ENCODE data around the gene POU2F1. TPM values are rescaled to one million over a fixed set of nuclear protein-coding genes. Genes with fewer than 3 reads are reported as not detected.
A peak's percentile ranks its signal among the peaks of the same experiment; 100 is the strongest.

Gene POU2F1
- total RNA-seq, 2 experiments from 2014 or later = 18.7 to 52.3 TPM

DNA sequence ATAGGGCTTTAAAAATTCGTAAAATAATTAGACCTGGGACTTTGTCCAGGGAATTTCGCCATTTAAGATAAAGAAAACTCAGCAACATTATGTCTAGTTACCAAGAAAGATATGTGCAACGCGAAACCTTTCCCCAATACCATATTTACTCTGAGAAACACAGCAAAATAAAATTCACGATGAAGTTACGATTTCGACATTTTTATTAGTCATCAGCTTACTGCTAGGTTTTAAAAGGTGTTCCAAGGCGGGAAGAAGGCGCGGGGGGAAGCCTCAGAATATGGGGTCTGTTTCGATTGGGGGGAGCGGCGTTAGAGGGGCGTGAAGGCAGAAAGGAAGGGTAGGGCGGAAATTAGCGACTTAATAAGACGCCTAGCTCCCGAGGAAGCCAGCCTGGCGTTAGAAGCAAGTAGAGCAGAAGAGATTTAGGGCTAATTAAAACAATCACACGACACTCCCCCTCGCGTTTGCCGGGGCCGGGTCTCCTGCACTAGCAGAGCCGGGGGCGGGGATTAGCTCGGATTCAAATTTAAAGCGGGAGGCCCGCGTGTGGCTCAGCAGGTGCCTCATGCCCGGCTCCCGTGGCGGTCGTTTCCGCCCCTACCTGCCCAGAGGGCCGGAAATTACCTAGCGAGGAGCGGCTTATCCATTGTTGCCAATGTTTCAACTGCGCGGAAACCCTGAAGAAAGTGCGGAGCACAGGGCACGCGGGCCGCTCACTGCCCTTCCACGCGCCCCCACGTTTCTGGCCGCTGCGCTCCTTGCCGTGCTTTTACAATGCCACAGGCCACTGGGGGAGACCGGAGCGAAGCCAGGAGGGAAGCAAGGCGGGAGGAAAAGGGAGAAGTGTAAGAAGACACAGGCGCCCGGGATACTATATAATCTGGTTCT, 795 bp upstream of the POU2F1 start:
- H3K4me2 ChIP-seq (ENCODE audit: low read length) = peak overlapping the region; percentile 78
- peak overlapping the region; percentile 73 for H3K4me3 ChIP-seq (ENCODE audit: low read depth, low read length, poor library complexity, severe bottlenecking)
- no peaks in the 10 kb centered on the region; the same call in 1 of the 2 replicates for H3K79me2 ChIP-seq (ENCODE audit: insufficient read depth, low read depth, low read length)
- intact Hi-C loops (cut with micrococcal nuclease; ENCODE audit: unreplicated experiment) = loop anchor here (1.0 to 5.0 kb wide), 8 partner anchors 109 to 717 kb away; partner anchors contain the start of genes DCAF6, MPC2 and TADA1
- no peaks in the 10 kb centered on the region for H3K9me2 ChIP-seq (ENCODE audit: insufficient read depth, low read length)
- H4K20me1 ChIP-seq (ENCODE audit: insufficient read depth, low read length) = no peaks in the 10 kb centered on the region
- H3K4me1 ChIP-seq (ENCODE audit: insufficient read depth, low read length, poor library complexity, severe bottlenecking) = peaks cover 29% of the 10 kb centered on the region
- no peak for TF ChIP-seq EZH2phosphoT487 (IDR thresholded peaks at IDR 0.05; ENCODE audit: borderline replicate concordance, low read depth, low read length)
- TF ChIP-seq, protein P1, sequence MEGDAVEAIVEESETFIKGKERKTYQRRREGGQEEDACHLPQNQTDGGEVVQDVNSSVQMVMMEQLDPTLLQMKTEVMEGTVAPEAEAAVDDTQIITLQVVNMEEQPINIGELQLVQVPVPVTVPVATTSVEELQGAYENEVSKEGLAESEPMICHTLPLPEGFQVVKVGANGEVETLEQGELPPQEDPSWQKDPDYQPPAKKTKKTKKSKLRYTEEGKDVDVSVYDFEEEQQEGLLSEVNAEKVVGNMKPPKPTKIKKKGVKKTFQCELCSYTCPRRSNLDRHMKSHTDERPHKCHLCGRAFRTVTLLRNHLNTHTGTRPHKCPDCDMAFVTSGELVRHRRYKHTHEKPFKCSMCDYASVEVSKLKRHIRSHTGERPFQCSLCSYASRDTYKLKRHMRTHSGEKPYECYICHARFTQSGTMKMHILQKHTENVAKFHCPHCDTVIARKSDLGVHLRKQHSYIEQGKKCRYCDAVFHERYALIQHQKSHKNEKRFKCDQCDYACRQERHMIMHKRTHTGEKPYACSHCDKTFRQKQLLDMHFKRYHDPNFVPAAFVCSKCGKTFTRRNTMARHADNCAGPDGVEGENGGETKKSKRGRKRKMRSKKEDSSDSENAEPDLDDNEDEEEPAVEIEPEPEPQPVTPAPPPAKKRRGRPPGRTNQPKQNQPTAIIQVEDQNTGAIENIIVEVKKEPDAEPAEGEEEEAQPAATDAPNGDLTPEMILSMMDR (conservative IDR thresholded peaks at IDR 0.05; ENCODE audit: low read length) = no peak
- H2AFZ ChIP-seq (ENCODE audit: low read length) = peak overlapping the region; percentile 74; the same call in 1 of the 2 replicates
- ChIA-PET POLR2A (interaction anchor here (0.6 to 2.7 kb wide), 35 partner anchors 9 to 1909 kb away, joined by 3 to 22 read pairs (median 4); partner anchors contain the start of genes CREG1 and POGK), CTCF (ENCODE audit: unreplicated experiment) (interaction anchor here (1.0 to 1.9 kb wide), 3 partner anchors 9 to 161 kb away, joined by 3 to 7 read pairs (median 5); no protein-coding TSS in a partner anchor)
- H3K9me3 ChIP-seq (ENCODE audit: low read length) = peaks cover 21% of the 10 kb centered on the region
- peak; percentile 96 for DNase-seq (ENCODE audit: low spot score)
- peak overlapping the region; percentile 94 for H3K27ac ChIP-seq (ENCODE audit: low read depth, low read length, poor library complexity, severe bottlenecking)
- TSS peak; percentile 94 for BruUV-seq (replicated peaks)
- peaks cover 2% of the 10 kb centered on the region; the same call in 1 of the 2 replicates for H3K36me3 ChIP-seq (ENCODE audit: insufficient read depth, low read length)

DNA sequence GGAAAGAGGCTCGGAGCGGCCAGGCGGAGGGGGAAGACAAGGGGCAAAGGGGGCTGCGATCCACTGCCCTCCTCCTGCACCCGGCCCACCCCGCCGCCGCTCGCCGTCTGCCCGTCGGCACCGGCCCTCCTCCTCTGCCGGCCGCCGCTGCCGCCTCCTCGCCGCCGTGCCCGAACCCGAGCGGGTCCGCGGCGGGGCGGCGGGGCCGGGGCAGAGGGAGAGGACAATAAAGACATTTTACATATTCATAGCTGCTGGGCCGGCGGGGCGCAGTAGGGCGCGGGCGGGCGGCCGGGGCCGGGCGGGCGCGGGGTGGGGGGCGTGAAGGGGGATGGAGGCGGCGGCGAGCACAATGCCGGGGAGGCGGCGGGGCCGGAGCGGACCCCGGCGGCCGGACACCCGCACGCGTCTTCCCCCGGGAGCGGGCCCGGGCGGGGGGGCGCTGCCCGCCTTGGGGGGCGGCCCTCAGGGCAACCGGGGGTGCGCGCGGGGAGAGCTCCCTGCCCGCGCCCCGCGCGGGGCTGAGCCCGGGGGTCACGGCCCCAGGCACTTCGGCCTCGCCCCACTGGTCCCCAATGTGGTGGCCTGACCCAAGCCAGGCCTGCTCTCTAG, 546 bp downstream of the POU2F1 start:
- ChIA-PET CTCF (ENCODE audit: unreplicated experiment) (interaction anchor here (0.6 to 1.0 kb wide), 2 partner anchors 141 to 700 kb away, joined by 3 read pairs; no protein-coding TSS in a partner anchor), POLR2A (interaction anchor here (0.8 to 2.7 kb wide), 16 partner anchors 9 to 382 kb away, joined by 3 to 22 read pairs (median 4); partner anchors contain the start of genes CREG1 and POGK)
- H3K4me1 ChIP-seq (ENCODE audit: insufficient read depth, low read length, poor library complexity, severe bottlenecking) = peaks cover 29% of the 10 kb centered on the region
- DNase-seq (ENCODE audit: low spot score) = no peak
- H3K9me3 ChIP-seq (ENCODE audit: low read length) = peaks cover 17% of the 10 kb centered on the region
- peak overlapping the region; percentile 77 for H3K27ac ChIP-seq (ENCODE audit: low read depth, low read length, poor library complexity, severe bottlenecking)
- peaks cover 2% of the 10 kb centered on the region; the same call in 1 of the 2 replicates for H3K36me3 ChIP-seq (ENCODE audit: insufficient read depth, low read length)
- intact Hi-C loops (cut with micrococcal nuclease; ENCODE audit: unreplicated experiment) = loop anchor here (1.0 to 5.0 kb wide), 7 partner anchors 136 to 716 kb away; partner anchors contain the start of genes DCAF6, MPC2 and TADA1
- H3K9me2 ChIP-seq (ENCODE audit: insufficient read depth, low read length) = no peaks in the 10 kb centered on the region
- peak overlapping the region; percentile 82 for H3K4me3 ChIP-seq (ENCODE audit: low read depth, low read length, poor library complexity, severe bottlenecking)
- TF ChIP-seq, protein P1 (conservative IDR thresholded peaks at IDR 0.05; ENCODE audit: low read length) = no peak
- TF ChIP-seq EZH2phosphoT487 (IDR thresholded peaks at IDR 0.05; ENCODE audit: borderline replicate concordance, low read depth, low read length) = no peak
- peak overlapping the region; percentile 70 for H3K4me2 ChIP-seq (ENCODE audit: low read length)
- H3K79me2 ChIP-seq (ENCODE audit: insufficient read depth, low read depth, low read length) = no peaks in the 10 kb centered on the region; the same call in 1 of the 2 replicates
- H4K20me1 ChIP-seq (ENCODE audit: insufficient read depth, low read length) = no peaks in the 10 kb centered on the region
- peak overlapping the region; percentile 50 for H2AFZ ChIP-seq (ENCODE audit: low read length)
- BruUV-seq (replicated peaks) = no TSS peak
